ENCODE data around the gene DBN1. TPM values are rescaled to one million over a fixed set of nuclear protein-coding genes. Genes with fewer than 3 reads are reported as not detected.
A peak's percentile ranks its signal among the peaks of the same experiment; 100 is the strongest.

The DBN1 gene
- total RNA-seq, 1 experiment from 2014 or later = 195 TPM

DNA sequence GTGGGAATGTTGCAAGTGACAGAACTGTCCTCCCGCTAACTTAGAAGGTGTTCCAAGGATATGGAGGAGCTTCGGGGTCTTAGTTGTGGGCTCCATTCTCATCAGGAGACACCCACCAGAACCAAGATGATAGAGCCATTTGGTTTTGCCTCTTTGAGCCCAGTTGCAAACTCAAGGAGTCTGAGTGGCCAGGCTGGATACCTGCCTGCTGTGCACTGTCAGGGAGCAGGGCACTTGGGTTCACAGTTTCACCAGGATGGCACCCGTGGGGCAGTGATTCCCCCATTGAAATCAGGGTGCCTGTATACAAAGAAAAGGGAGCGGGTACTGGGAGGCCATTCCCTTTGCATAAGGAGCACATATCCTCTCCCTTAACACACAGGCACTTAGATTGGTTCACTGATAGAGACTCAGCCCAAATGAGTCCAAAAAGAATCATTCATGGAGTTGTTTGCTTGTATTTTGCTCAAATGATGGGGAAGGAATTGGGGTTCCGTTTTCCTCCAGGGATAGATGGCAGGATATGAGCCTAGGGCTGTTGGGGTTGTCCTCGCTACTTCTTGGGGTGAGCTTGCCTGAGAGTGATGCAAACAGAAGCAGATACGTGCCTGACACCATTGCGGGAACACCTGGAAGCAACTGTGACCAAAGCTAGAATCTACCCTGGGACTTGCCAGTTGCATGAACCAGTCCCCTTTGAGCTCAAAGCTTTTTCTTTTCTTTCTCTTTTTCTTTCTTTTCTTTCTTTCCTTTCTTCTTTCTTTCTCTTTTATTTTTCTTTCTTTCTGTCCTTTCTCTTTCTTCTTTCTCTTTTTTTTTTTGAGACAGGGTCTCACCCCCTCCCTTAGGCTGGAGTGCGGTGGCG is 28.1 kb downstream of the DBN1 start:
- intact Hi-C loops (cut with micrococcal nuclease; ENCODE audit: unreplicated experiment) (no loop called here), in situ Hi-C loops (cut with HindIII; ENCODE audit: low pct_unique_long_range_greater_than_20kb, low sequenced_read_pairs) (no loop called here)
- CTCF ChIA-PET = interaction anchor here (0.7 kb wide), 1 partner anchor 67 kb away, joined by 3 read pairs; no protein-coding TSS in a partner anchor
- H3K27ac ChIP-seq (ENCODE audit: low read length) = peak overlapping the region; percentile 84
- ATAC-seq (no peak), DNase-seq (ENCODE audit: low read depth, low spot score) (no peak)
- no peaks in the 10 kb centered on the region for H3K9me3 ChIP-seq (ENCODE audit: control insufficient read depth, insufficient read depth, low read depth, low read length)
- no peak overlapping the region for H3K4me3 ChIP-seq (ENCODE audit: low read depth in 2 of 2, low read length in 2 of 2)
- peaks cover 46% of the 10 kb centered on the region for H3K4me1 ChIP-seq (ENCODE audit: control insufficient read depth, insufficient read depth, low read length)
- H3K36me3 ChIP-seq (ENCODE audit: control insufficient read depth, insufficient read depth, low read length) = no peaks in the 10 kb centered on the region; the same call in 1 of the 2 replicates
- no peaks in the 10 kb centered on the region for H3K27me3 ChIP-seq (ENCODE audit: control insufficient read depth, insufficient read depth, low read length)
- BruUV-seq (replicated peaks) = TSS peak; percentile 79
- TF ChIP-seq, protein P1, sequence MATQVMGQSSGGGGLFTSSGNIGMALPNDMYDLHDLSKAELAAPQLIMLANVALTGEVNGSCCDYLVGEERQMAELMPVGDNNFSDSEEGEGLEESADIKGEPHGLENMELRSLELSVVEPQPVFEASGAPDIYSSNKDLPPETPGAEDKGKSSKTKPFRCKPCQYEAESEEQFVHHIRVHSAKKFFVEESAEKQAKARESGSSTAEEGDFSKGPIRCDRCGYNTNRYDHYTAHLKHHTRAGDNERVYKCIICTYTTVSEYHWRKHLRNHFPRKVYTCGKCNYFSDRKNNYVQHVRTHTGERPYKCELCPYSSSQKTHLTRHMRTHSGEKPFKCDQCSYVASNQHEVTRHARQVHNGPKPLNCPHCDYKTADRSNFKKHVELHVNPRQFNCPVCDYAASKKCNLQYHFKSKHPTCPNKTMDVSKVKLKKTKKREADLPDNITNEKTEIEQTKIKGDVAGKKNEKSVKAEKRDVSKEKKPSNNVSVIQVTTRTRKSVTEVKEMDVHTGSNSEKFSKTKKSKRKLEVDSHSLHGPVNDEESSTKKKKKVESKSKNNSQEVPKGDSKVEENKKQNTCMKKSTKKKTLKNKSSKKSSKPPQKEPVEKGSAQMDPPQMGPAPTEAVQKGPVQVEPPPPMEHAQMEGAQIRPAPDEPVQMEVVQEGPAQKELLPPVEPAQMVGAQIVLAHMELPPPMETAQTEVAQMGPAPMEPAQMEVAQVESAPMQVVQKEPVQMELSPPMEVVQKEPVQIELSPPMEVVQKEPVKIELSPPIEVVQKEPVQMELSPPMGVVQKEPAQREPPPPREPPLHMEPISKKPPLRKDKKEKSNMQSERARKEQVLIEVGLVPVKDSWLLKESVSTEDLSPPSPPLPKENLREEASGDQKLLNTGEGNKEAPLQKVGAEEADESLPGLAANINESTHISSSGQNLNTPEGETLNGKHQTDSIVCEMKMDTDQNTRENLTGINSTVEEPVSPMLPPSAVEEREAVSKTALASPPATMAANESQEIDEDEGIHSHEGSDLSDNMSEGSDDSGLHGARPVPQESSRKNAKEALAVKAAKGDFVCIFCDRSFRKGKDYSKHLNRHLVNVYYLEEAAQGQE (IDR thresholded peaks at IDR 0.05; ENCODE audit: insufficient read depth in 1 of 2, low read depth in 2 of 2, low read length in 1 of 2) = no peak
- TF ChIP-seq POLR2AphosphoS5 (IDR thresholded peaks at IDR 0.05; ENCODE audit: low read depth, low read length) (peak; percentile 23; the same call in 1 of the 2 replicates), SIN3A (IDR thresholded peaks at IDR 0.05; ENCODE audit: borderline replicate concordance, insufficient read depth, low read depth, low read length) (no peak)
- POLR2A ChIA-PET = interaction anchor here (0.6 to 0.7 kb wide), 5 partner anchors 9 to 163 kb away, joined by 4 to 6 read pairs (median 4); no protein-coding TSS in a partner anchor

DNA sequence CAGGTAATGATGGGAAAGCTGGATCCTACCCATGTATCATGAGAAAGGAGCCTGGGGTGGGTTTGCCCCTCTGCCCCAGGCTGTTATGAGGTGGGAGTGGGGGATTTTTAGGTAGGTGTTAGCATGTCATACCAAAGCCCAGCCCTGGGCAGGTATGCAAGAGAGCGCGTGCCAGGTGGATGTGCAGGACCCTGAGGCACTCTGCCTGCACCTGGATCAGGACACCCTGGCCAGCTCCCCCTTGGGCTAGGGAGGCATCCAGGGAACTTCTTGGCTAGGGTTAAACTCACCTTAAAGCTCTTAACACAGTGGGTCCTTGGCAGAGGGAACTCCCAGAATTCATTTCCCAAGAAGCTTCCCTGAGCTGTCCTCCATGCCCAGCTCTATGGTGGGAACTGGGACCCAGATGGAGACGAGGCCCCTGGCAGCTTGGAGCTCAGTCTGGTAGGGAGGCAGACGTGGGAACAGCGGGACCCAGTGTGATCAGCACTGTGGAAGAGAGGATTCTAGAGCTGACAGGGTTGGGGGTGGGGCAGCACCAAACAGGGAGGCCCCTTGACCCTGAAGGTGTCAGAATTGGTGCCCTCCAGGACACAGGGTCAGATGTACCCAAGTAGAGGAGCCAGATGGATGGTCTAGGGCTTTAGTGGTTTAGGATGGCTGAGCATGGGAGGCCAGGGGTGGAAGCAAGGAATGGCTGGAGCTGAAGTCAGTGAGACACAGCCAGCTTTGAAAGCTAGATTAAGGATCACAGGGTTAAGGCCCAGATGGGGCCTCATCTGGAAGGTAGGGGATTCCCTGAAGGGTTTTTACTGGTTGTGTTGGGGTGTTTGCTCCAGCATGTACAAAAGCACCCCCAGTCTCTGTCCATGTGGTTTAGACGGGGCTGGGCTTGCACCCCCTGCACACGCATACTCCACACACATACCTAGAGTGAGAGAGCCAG is 29.1 kb downstream of the DBN1 start:
- H3K9me3 ChIP-seq (ENCODE audit: control insufficient read depth, insufficient read depth, low read depth, low read length) = no peaks in the 10 kb centered on the region
- no peaks in the 10 kb centered on the region for H3K27me3 ChIP-seq (ENCODE audit: control insufficient read depth, insufficient read depth, low read length)
- H3K27ac ChIP-seq (ENCODE audit: low read length) = 0 out of 2 replicates have a peak overlapping the region, but pooled peaks have one; percentile 20
- DNase-seq (ENCODE audit: low read depth, low spot score) = no peak
- no peak for TF ChIP-seq POLR2AphosphoS5 (IDR thresholded peaks at IDR 0.05; ENCODE audit: low read depth, low read length)
- TF ChIP-seq SIN3A (IDR thresholded peaks at IDR 0.05; ENCODE audit: borderline replicate concordance, insufficient read depth, low read depth, low read length) = no peak
- TF ChIP-seq TCF7L2 (IDR thresholded peaks at IDR 0.05; ENCODE audit: low read depth, low read length) = no peak
- TF ChIP-seq, protein P2, sequence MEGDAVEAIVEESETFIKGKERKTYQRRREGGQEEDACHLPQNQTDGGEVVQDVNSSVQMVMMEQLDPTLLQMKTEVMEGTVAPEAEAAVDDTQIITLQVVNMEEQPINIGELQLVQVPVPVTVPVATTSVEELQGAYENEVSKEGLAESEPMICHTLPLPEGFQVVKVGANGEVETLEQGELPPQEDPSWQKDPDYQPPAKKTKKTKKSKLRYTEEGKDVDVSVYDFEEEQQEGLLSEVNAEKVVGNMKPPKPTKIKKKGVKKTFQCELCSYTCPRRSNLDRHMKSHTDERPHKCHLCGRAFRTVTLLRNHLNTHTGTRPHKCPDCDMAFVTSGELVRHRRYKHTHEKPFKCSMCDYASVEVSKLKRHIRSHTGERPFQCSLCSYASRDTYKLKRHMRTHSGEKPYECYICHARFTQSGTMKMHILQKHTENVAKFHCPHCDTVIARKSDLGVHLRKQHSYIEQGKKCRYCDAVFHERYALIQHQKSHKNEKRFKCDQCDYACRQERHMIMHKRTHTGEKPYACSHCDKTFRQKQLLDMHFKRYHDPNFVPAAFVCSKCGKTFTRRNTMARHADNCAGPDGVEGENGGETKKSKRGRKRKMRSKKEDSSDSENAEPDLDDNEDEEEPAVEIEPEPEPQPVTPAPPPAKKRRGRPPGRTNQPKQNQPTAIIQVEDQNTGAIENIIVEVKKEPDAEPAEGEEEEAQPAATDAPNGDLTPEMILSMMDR (IDR thresholded peaks at IDR 0.05) = no peak
- TF ChIP-seq, protein P1 (IDR thresholded peaks at IDR 0.05; ENCODE audit: insufficient read depth in 1 of 2, low read depth in 2 of 2, low read length in 1 of 2) = no peak
- H3K4me3 ChIP-seq (ENCODE audit: low read depth in 2 of 2, low read length in 2 of 2) = no peak overlapping the region
- peaks cover 42% of the 10 kb centered on the region for H3K4me1 ChIP-seq (ENCODE audit: control insufficient read depth, insufficient read depth, low read length)
- no TSS peak for BruUV-seq (replicated peaks)
- intact Hi-C loops (cut with micrococcal nuclease; ENCODE audit: unreplicated experiment) (no loop called here), in situ Hi-C loops (cut with HindIII; ENCODE audit: low pct_unique_long_range_greater_than_20kb, low sequenced_read_pairs) (no loop called here)
- no peak for ATAC-seq
- CTCF ChIA-PET = no interaction called here
- POLR2A ChIA-PET = interaction anchor here (0.6 kb wide), 1 partner anchor 95 kb away, joined by 7 read pairs; no protein-coding TSS in a partner anchor
- H3K36me3 ChIP-seq (ENCODE audit: control insufficient read depth, insufficient read depth, low read length) = no peaks in the 10 kb centered on the region; the same call in 1 of the 2 replicates
